GM18502 (cell line): ENCODE measurements around the gene RNF10.
"Not testable (repeated sequence)": the region's sequence is repeated elsewhere in the genome, so short reads cannot be mapped to it uniquely, and the experiment has no call there.

ENCODE experiments used
- ATAC-seq: cut with Tn5 transposase; IDR thresholded peaks from one replicate; pipeline ENCODE4 v1.9.1; 2021; ENCODE audit warnings: mild to moderate bottlenecking; ENCODE audit not compliant: unreplicated experiment, poor library complexity

RNF10 gene

DNA sequence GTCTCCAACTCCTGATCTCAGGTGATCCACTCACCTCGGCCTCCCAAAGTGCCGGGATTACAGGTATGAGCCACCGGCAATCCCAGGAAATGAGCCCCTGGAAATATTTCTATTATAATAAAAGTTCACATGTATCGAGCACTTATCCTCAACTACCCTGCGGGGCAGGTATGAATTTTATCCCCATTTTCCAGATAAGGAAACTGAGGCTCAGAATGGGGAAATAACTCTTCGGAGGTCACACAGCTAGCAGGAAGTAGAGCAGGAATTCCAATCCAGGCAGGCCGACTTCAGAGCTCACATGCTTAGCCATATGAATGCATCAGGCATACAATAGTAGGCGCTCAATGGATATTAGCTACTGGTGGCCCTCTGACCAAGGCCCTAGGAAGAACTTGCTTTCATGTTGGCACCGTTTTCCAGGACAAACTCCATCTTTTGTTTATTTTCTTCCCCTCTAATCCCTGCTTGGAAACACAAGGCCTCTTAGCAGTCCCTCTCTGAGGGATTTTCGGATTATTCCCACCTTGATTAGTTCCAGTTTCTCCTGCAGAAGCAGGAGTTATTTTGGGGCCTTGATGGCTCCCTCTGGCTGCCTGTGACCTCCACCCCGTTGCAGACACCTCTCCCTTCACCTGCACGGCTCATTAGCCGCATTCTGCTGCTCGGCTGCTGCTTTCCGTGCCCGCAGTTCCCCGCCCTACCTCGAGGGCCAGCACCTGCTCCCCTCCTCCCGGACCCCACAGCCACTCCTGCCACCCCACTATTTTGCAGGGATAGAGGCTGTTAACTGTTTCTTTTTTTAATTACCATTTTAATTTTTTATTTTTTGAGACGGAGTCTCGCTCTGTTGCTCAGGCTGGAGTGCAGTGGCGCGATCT is 65.8 kb downstream of the RNF10 start:
- no peak for ATAC-seq

DNA sequence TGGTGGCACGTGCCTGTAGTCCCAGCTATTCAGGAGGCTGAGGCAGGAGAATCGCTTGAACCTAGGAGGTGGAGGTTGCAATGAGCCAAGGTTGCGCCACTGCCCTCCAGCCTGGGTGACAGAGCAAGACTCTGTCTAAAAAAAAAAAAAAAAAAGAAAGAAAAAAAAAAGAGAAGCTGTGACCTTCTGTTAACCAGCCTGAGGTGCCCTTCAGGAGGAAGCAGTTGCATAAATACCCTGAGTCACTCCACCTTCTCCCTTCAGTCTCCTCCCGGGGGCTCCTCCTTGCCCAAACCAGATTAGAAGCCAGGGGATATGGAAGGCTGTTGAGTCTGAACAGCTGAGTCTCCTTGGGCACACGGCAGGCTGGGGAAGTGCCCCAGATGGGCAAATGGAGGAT is 68.3 kb downstream of the RNF10 start:
- not testable (repeated sequence) for ATAC-seq

DNA sequence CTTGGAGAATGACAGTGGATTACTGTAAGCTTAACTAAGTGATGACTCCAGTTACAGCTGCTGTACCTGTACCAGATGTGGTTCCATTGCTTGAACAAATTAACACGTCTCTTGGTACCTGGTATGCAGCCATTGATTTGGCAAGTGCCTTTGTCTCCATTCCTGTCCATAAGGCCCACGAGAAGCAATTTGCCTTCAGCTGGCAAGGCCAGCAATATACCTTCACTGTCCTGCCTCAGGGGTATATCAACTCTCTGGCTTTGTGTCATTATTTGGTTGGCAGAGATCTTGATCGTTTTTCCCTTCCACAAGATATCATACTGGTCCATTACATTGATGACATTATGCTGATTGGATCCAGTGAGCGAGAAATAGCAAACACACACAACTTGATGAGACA is 76.4 kb downstream of the RNF10 start:
- ATAC-seq: no peak

GRCh38 chr12:120611534-120611933 is 77.4 kb downstream of the RNF10 start:
- not testable (repeated sequence) for ATAC-seq

DNA sequence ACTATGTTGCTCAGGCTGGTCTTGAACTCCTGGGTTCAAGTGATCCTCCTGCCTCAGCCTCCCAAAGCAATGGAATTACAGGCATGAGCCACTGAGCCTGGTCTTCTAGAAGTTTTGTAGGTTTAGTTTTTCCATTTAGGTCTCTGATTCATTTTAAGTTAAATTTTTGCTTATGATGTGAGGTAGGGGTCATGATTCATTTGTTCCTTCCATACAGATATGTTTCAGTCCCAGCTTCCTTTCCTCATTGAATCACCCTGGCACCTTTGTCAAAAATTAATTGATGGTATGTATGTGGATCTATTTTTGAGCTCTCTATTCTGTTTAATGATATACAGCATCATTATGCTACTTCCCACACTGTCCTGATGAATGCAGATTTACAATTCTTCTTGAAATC is 80.7 kb downstream of the RNF10 start:
- no peak for ATAC-seq

DNA sequence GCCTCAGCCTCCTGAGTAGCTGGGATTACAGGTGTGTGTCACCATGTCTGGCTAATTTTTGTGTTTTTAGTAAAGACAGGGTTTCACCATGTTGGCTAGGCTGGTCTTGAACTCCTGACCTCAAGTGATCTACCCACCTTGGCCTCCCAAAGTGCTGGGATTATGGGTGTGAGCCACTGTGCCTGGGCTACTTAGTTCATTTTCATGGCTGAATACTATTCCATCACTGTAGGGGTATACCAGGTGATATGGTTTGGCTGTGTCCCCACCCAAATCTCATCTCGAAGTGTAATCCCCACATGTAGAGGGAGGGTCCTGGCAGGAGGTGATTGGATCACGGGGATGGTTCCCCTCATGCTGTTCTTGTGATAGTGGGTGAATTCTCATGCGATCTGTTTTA is 83.0 kb downstream of the RNF10 start:
- ATAC-seq: not testable (repeated sequence)

- ATAC-seq: not testable (repeated sequence)
These were observed 83.6 kb downstream of the RNF10 start for GRCh38 chr12:120617767-120618166.

DNA sequence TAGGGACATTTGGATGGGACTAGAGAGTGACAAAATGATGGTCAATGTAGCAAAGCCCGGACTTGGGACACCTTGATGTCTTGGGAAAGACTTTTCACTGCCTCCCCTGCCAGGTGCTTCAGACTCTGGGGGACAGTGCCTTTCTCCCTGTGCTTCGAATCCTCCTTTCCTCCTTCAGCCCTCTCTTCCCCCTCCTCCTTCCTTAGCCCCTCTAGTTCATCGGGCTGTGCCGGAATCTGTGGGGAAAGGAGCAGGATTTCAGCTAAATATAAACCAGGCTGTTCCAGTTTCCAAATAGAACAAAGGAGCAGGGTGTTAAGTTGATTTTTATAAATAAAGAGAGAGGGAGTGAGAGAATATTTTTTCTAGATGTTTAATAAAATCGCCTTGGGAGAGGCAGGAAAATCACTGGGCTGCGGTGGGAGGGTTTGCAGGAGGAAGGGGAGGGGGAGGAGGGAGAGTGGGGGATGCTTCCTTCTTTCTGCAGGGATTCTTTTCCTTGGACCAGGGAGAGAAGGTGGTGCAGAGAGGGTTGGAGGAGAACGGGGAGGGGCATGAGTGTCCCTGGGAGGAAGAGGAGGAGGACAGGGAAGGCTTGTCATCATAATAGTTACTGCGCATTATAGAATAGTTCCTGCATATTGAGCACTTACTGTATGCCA is 84.9 kb downstream of the RNF10 start:
- no peak for ATAC-seq

DNA sequence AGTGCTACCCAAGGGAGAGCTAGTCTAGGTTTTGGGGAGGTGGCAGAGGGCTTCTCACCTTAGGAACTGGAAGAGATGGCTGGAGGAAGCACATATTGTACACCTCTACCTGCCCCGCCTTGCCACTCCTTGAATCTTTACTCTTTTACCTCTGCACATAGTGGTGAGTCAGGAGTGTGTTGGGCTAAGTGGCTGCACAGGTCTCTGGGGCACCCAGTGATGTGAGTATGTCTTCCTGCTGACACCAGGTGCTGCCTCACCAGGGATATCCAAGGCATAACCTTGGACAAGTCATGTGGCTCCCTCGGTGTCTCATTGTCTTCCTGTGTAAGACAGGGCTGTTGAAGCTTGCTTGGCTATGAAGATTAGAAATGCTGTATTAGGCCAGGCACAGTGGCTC is 86.5 kb downstream of the RNF10 start:
- ATAC-seq: no peak

DNA sequence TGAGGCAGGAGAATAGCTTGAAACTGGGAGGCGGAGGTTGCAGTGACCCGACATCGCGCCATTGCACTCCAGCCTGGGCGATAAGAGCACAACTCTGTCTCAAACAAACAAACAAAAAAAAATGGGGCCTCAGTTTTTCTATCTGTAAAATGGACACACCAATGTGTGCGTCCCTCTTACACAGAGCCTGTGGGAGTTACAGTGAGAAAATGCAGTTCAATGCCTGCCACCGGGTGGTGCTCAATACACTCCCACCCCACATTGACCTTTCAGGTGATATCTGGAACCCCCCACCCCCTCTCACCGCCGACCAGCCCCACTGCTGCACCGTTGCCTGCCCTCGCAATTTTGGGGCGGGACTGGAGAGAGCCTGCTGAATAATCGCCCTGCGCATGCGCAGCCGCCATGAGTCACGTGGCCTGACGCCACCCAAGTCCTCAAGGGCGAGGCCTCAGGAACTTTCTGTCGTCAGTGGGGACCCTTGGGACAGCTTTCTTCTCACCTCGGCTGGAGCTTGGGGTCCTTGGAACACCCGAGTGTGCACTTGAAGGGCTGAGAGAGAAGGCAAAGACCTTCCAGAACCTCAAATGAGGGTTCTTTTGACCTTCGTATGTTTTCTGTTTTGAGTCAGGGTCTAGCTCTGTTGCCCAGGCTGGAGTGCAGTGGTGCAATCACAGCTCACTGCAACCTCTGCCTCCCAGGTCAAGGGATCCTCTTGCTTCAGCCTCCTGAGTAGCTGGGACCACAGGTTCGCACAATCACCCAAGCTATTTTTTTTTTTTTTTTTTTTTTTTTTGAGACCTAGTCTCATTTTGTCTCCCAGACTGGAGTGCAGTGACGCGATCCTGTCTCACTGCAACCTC is 91.6 kb downstream of the RNF10 start:
- no peak for ATAC-seq
